ENCODE results near the gene STXBP5. TPM values are rescaled to one million over a fixed set of nuclear protein-coding genes. Genes with fewer than 3 reads are reported as not detected.

Gene STXBP5
- total and polyA plus RNA-seq, 2 of the 4 experiments (the other 2 are of a cell fraction): 13.2 to 46.4 TPM

DNA sequence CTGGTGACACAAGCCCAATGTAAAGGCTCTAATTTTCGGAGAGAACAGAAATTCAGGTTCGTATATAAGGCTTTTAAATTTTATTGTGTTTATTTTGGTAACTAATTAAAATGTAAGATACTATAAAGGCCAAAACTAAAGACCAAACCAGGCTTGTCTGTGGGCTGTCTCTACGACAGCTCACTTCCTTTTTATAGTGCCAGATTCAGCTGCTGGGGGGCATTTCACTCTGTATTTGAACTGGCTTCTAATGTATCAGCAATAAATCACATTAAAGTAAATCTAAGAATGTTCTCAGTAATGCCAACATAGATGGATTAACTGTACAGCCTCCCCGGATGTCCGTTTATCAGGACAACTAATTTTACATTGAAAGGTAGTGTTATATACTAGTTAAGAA lies 31.1 kb upstream of the STXBP5 start:
- Histone ChIP-seq H3K9me1 (ENCODE audit: insufficient read depth, low read length) (no peaks in the 10 kb centered on the region), H4K20me1 (ENCODE audit: insufficient read depth, low read length) (no peaks in the 10 kb centered on the region), H3K4me2 (ENCODE audit: low read depth, low read length) (no peak overlapping the region), H3K23ac (ENCODE audit: low read depth, low read length) (no peak overlapping the region), H3K36me3 (ENCODE audit: control insufficient read depth, insufficient read depth, low read length) (no peaks in the 10 kb centered on the region), H3K4ac (ENCODE audit: low read depth, low read length) (no peak overlapping the region), H3K27ac (ENCODE audit: insufficient read depth, low read length) (no peak overlapping the region), H2AK9ac (replicated peaks; ENCODE audit: low read depth, low read length, poor library complexity) (no peak overlapping the region), H2BK20ac (ENCODE audit: low read depth, low read length) (no peak overlapping the region), H2AFZ (replicated peaks; ENCODE audit: low read length, poor library complexity) (no peak overlapping the region), H2BK15ac (ENCODE audit: low read depth, low read length) (no peak overlapping the region; the same call in 2 of the 3 replicates), H2BK120ac (ENCODE audit: low read depth, low read length) (no peak overlapping the region), H3K56ac (ENCODE audit: extremely low read depth, insufficient read depth, low read length) (no peak overlapping the region), H3K27me3 (ENCODE audit: control insufficient read depth, insufficient read depth, low read length) (no peaks in the 10 kb centered on the region), H3K9me3 (ENCODE audit: control insufficient read depth, insufficient read depth, low read length) (no peaks in the 10 kb centered on the region), H3K4me3 (ENCODE audit: insufficient read depth, low read depth, low read length) (no peak overlapping the region), H4K5ac (ENCODE audit: low read depth, low read length) (no peak overlapping the region), H3K79me1 (ENCODE audit: low read depth in 1 of 2, low read length in 2 of 2) (no peaks in the 10 kb centered on the region), H3K18ac (ENCODE audit: low read depth, low read length) (no peak overlapping the region), H2AK5ac (ENCODE audit: low read depth, low read length) (no peak overlapping the region), H4K91ac (ENCODE audit: insufficient read depth, low read depth, low read length) (peak overlapping the region; percentile 6; the same call in 1 of the 2 replicates), H3K9ac (ENCODE audit: low read depth, low read length) (no peak overlapping the region), H2BK5ac (ENCODE audit: low read depth, low read length, poor library complexity, severe bottlenecking) (no peak overlapping the region), H4K8ac (ENCODE audit: low read depth in 2 of 2, low read length in 2 of 2) (no peak overlapping the region), H3K4me1 (ENCODE audit: control insufficient read depth, insufficient read depth, low read length) (peaks cover 5% of the 10 kb centered on the region), H3K14ac (replicated peaks; ENCODE audit: low read depth, low read length) (no peak overlapping the region)
- no TSS peak for BruUV-seq (replicated peaks)
- ChIA-PET POLR2A (ENCODE audit: unreplicated experiment) (no interaction called here), CTCF (no interaction called here)
- in situ Hi-C loops (cut with MboI; ENCODE audit: low sequenced_read_pairs): no loop called here
- TF ChIP-seq RCOR1 (IDR thresholded peaks at IDR 0.05; ENCODE audit: insufficient replicate concordance, low read length): no peak
- no peak for TF ChIP-seq MAZ (IDR thresholded peaks at IDR 0.05; ENCODE audit: borderline replicate concordance, low read depth, low read length)
- TF ChIP-seq, protein P1, sequence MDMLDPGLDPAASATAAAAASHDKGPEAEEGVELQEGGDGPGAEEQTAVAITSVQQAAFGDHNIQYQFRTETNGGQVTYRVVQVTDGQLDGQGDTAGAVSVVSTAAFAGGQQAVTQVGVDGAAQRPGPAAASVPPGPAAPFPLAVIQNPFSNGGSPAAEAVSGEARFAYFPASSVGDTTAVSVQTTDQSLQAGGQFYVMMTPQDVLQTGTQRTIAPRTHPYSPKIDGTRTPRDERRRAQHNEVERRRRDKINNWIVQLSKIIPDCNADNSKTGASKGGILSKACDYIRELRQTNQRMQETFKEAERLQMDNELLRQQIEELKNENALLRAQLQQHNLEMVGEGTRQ (IDR thresholded peaks at IDR 0.05; ENCODE audit: low read depth, low read length): no peak
- no peak for TF ChIP-seq RAD21 (IDR thresholded peaks at IDR 0.05; ENCODE audit: low read length)
- no peak for TF ChIP-seq POLR2A (IDR thresholded peaks at IDR 0.05; ENCODE audit: low read depth, low read length)
- TF ChIP-seq, protein P2, sequence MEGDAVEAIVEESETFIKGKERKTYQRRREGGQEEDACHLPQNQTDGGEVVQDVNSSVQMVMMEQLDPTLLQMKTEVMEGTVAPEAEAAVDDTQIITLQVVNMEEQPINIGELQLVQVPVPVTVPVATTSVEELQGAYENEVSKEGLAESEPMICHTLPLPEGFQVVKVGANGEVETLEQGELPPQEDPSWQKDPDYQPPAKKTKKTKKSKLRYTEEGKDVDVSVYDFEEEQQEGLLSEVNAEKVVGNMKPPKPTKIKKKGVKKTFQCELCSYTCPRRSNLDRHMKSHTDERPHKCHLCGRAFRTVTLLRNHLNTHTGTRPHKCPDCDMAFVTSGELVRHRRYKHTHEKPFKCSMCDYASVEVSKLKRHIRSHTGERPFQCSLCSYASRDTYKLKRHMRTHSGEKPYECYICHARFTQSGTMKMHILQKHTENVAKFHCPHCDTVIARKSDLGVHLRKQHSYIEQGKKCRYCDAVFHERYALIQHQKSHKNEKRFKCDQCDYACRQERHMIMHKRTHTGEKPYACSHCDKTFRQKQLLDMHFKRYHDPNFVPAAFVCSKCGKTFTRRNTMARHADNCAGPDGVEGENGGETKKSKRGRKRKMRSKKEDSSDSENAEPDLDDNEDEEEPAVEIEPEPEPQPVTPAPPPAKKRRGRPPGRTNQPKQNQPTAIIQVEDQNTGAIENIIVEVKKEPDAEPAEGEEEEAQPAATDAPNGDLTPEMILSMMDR (conservative IDR thresholded peaks at IDR 0.05; ENCODE audit: low read depth, low read length): no peak
- TF ChIP-seq SMC3 (IDR thresholded peaks at IDR 0.05; ENCODE audit: low read depth, low read length): no peak
- TF ChIP-seq, protein P3, sequence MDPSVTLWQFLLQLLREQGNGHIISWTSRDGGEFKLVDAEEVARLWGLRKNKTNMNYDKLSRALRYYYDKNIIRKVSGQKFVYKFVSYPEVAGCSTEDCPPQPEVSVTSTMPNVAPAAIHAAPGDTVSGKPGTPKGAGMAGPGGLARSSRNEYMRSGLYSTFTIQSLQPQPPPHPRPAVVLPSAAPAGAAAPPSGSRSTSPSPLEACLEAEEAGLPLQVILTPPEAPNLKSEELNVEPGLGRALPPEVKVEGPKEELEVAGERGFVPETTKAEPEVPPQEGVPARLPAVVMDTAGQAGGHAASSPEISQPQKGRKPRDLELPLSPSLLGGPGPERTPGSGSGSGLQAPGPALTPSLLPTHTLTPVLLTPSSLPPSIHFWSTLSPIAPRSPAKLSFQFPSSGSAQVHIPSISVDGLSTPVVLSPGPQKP (IDR thresholded peaks at IDR 0.05; ENCODE audit: borderline replicate concordance, low read depth, low read length): no peak
- DNase-seq (no peak), ATAC-seq (ENCODE audit: low read depth) (no peak)
- no CpG with 5 or more reads among the region's 5 CpGs for WGBS, 2 experiments (ENCODE audit: extremely low coverage in 2 of 2, insufficient read length in 1 of 2)
- dilution Hi-C loops (cut with HindIII; ENCODE audit: low sequenced_read_pairs, unreplicated experiment): no loop called here
- intact Hi-C loops (cut with micrococcal nuclease): no loop called here

Data from IMR-90 (cell line).